Activated CD4-positive, alpha-beta memory T cell treated with anti-CD3 and anti-CD28 coated beads for 36 hours (primary cell): ENCODE measurements around the gene GRB2. TPM values are rescaled to one million over a fixed set of nuclear protein-coding genes. Genes with fewer than 3 reads are reported as not detected.
"Not testable (repeated sequence)": the region's sequence is repeated elsewhere in the genome, so short reads cannot be mapped to it uniquely, and the experiment has no call there.

Source experiments
- CTCF ChIA-PET: fragments of 350-600 bp; sonication (Branson Sonifier 250); formaldehyde crosslinking; loops from one replicate; lab custom pipeline; 2021; ENCODE audit warnings: antibody characterized with exemption, inconsistent platforms; lab: Charles Lee
- POLR2A ChIA-PET: fragments of 350-600 bp; sonication (Branson Sonifier 250); formaldehyde crosslinking; loops from one replicate; lab custom pipeline; 2021; ENCODE audit warnings: antibody characterized with exemption; lab: Charles Lee
- DNase-seq: peaks from one replicate; pipeline ENCODE4 v3.0.0-alpha.2; 2020
- H3K27ac Mint-ChIP-seq: one replicate; pipeline ENCODE4 v1.8.0; 2021; ENCODE audit warnings: mixed read lengths
- H3K27me3 Mint-ChIP-seq: one replicate; pipeline ENCODE4 v1.8.0; 2021; ENCODE audit warnings: mixed read lengths
- H3K36me3 Mint-ChIP-seq: one replicate; pipeline ENCODE4 v1.8.0; 2021; ENCODE audit warnings: mixed read lengths
- H3K4me1 Mint-ChIP-seq: one replicate; pipeline ENCODE4 v1.8.0; 2021; ENCODE audit warnings: low read depth, mixed read lengths
- H3K4me3 Mint-ChIP-seq: one replicate; pipeline ENCODE4 v1.8.0; 2021; ENCODE audit warnings: mild to moderate bottlenecking, mixed read lengths
- H3K9me3 Mint-ChIP-seq: one replicate; pipeline ENCODE4 v1.8.0; 2021; ENCODE audit warnings: mixed read lengths
- intact Hi-C: fragments of 100-400 bp; cut with micrococcal nuclease; formaldehyde crosslinking; loops from one replicate; pipeline ENCODE4 v1.15.1; 2023
- total RNA-seq, 2 experiments: library from RNA; stranded (reverse); gene quantifications; one replicate each; pipeline ENCODE4 v1.2.3, GENCODE V29; 2021

Gene GRB2
- 100 to 1,000 TPM; 174 to 182 TPM for total RNA-seq

DNA sequence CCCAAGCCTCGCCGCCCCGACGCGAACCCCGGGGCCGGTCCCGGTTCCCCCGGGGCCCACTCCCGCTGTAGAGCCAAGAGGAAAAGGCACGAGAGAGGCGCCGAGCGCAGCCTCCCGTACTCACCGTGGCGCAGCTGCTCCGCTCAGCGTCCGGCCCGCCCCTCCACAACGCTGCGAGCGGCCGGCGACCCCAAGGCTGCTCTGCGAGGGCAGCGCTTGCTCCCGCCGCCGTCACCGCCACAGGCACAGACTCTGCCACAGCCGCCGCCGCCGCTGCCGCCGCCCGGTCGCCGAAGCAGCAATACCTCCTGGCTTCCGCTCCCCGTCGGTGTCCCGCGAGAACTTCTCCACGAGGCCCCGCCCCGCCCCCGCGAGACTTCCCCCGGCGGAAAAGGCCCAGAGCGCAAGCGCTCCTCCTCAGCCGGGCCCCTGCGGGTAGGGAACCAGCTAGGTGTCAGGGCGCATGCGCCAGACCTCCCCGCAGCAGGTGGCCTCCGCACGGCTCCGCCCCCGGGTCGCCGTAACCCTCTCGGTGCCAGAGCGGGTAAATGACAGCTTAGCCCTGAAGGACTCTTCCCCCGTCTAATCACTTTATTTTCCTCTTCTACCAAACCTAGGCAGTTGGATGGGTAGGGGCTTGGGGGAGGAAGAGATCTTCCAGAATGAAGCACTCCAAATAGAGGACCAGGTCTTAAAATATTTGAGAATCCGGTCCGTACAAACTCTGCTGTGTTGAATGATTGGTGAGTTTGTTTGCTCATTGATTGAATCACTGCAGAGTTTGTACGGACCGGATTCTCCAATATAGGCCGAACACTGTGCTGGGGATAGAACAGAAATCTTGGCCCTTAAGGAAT, at the start of gene GRB2:
Gene GRB2, minus strand, starts transcription at position 314 of the 857 bp plus-strand sequence. CDS start 12,050 bp downstream, outside the sequence.
- Mint-ChIP-seq H3K27ac (peak within 1 kb of the TSS; percentile 95), H3K27me3 (no peaks in the 10 kb centered on the region), H3K4me3 (peak within 1 kb of the TSS; percentile 89), H3K4me1 (peaks cover 31% of the 10 kb centered on the region), H3K36me3 (peaks cover 6% of the 10 kb centered on the region), H3K9me3 (no peaks in the 10 kb centered on the region)
- intact Hi-C loops, result loop anchor here (1.0 to 10.0 kb wide), 6 partner anchors 67 to 371 kb away; partner anchors contain the start of genes ARMC7, GGA3, MRPS7 and SLC25A19
- ChIA-PET CTCF (interaction anchor here (0.9 to 3.1 kb wide), 16 partner anchors 9 to 292 kb away, joined by 3 to 21 read pairs (median 4); partner anchors contain the start of genes GGA3, MIF4GD, MRPS7 and SLC25A19), POLR2A (interaction anchor here (0.7 to 2.9 kb wide), 15 partner anchors 9 to 439 kb away, joined by 3 to 18 read pairs (median 5); partner anchors contain the start of genes CDR2L, GGA3, MIF4GD and MRPS7)
- peak; percentile 100 for DNase-seq

DNA sequence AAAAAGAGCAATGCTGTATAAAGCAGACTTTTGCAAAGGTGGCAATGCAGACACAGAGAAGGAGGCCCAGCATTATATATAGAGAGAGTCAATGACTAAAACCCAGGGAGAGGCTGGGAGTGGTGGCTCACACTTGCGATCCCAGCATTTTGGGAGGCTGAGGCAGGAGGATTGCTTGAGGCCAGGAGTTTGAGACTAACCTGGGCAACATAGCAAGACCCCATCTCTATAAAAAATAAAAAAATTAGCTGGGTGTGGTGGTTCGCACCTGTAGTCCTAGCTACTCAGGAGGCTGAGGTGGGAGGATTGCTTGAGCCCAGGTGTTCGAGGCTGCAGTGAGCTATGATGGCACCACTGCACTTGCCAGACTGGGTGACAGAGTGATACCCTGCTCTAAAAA, 49.2 kb upstream of the GRB2 start:
- H3K27ac Mint-ChIP-seq, POLR2A ChIA-PET, H3K27me3 Mint-ChIP-seq, DNase-seq, H3K4me3 Mint-ChIP-seq, intact Hi-C loops, H3K9me3 Mint-ChIP-seq, H3K36me3 Mint-ChIP-seq: not testable (repeated sequence)
- H3K4me1 Mint-ChIP-seq, result peaks cover 23% of the 10 kb centered on the region
- CTCF ChIA-PET, result interaction anchor here (0.9 to 2.5 kb wide), 3 partner anchors 10 to 293 kb away, joined by 3 to 6 read pairs (median 3); no protein-coding TSS in a partner anchor

DNA sequence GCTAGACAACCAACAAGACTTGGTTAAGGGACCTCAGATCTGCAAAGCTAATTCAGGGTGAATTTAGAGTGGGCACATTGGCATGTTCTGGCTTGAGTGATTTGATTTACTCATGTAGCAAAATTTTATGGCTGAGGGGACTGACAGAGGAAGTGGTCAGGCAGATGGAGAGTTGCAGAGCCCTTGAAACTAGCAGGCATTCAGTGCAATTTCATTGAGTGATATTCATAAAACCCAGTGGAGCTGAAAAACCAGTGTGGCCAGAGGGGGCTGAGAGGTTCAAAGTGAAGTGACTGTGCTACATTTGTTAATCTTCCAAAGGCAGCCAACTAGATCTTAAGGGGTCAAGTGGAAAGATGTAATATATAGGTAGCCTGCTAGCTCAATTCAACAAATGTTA, 48.7 kb upstream of the GRB2 start:
- Mint-ChIP-seq H3K27me3 (no peaks in the 10 kb centered on the region), H3K27ac (no peak overlapping the region), H3K9me3 (no peaks in the 10 kb centered on the region), H3K4me1 (peaks cover 20% of the 10 kb centered on the region), H3K4me3 (no peak overlapping the region), H3K36me3 (no peaks in the 10 kb centered on the region)
- no peak for DNase-seq
- intact Hi-C loops, result no loop called here
- ChIA-PET POLR2A (no interaction called here), CTCF (interaction anchor here (0.9 to 1.2 kb wide), 2 partner anchors 10 to 294 kb away, joined by 3 read pairs; no protein-coding TSS in a partner anchor)

DNA sequence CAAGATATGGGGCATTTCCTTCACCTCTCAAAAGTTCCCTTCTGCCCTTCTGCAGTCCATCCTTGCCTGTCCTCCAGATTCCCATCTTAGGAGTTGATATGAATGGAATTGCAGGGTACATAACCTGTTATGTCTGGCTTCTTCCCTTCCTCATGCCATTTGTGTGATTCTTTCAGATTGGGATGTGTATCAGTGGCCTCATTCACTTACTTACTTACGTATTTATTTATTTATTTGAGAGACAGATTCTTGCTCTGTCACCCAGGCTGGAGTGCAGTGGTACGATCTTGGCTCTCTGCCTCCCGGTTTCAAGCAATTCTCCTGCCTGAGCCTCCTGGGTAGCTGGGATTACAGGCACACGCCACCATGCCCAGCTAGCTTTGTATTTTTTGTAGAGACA, 44.8 kb upstream of the GRB2 start:
- H3K4me3 Mint-ChIP-seq, result no peak overlapping the region
- H3K36me3 Mint-ChIP-seq, result no peaks in the 10 kb centered on the region
- no peak overlapping the region for H3K27ac Mint-ChIP-seq
- intact Hi-C loops, result no loop called here
- H3K27me3 Mint-ChIP-seq, result no peaks in the 10 kb centered on the region
- POLR2A ChIA-PET, result no interaction called here
- DNase-seq, result no peak
- H3K9me3 Mint-ChIP-seq, result no peaks in the 10 kb centered on the region
- no peaks in the 10 kb centered on the region for H3K4me1 Mint-ChIP-seq
- CTCF ChIA-PET, result no interaction called here

DNA sequence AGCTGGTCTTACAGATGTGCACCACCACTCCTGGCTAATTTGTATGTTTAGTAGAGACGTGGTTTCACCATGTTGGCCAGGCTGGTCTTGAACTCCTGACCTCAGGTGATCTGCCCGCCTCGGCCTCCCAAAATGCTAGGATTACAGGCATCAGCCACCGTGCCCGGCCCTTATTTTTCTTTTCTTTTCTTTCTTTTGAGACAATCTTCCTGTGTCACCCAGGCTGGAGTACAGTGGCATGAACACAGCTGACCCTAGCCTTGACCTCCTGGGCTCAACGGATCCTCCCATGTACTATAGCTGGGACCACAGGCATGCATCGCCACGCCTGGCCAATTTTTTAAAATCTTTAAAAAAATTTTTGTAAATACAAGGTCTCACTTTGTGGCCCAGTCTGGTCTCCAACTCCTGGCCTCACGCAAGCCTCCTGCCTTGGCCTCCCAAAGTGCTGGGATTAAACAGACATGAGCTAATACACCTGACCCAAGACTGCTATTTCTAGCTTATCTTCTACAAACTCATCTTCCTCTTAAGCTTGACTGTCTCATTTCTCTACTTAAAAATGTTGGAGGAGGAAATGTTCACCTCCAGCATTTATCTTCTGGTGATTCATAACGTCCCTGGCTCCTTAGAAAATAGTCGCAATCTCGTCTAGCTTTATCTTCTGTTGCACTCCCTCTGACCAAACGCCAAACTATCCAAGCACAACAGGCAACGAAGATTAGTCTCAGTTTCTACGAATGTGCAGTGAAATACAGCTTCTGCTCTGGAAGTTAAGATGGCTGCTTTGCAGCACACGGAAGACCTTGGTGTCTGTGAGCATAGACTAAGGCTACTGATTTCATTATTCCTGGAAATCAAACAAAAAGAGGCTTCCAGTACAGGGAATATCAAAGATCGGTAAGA, 42.7 kb upstream of the GRB2 start:
- intact Hi-C loops, result no loop called here

DNA sequence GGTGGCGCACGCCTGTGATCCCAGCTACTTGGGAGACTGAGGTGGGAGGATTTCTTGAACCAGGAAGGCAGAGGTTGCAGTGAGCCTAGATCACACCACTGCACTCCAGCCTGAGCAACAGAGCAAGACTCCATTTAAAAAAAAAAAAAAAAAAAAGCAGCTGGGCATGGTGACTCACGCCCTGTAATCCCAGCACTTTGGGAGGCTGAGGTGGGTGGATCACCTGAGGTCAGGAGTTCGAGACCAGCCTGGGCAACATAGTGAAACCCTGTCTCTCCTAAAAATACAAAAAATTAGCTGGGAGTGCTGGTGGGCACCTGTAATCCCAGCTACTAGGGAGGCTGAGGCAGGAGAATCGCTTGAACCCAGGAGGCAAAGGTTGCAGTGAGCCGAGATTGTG, 40.4 kb upstream of the GRB2 start:
- H3K9me3 Mint-ChIP-seq, intact Hi-C loops, H3K36me3 Mint-ChIP-seq, DNase-seq, CTCF ChIA-PET, H3K27ac Mint-ChIP-seq, H3K4me1 Mint-ChIP-seq, H3K4me3 Mint-ChIP-seq, POLR2A ChIA-PET, H3K27me3 Mint-ChIP-seq: not testable (repeated sequence)

More for the DNA sequence above, 42.7 kb upstream of the GRB2 start:
- Mint-ChIP-seq H3K9me3 (no peaks in the 10 kb centered on the region), H3K27me3 (no peaks in the 10 kb centered on the region), H3K4me1 (no peaks in the 10 kb centered on the region), H3K36me3 (no peaks in the 10 kb centered on the region), H3K4me3 (no peak overlapping the region), H3K27ac (no peak overlapping the region)
- CTCF ChIA-PET, result interaction anchor here (1.0 kb wide), 1 partner anchor 8 kb away, joined by 4 read pairs; the partner anchor contains the start of gene TMEM94
- POLR2A ChIA-PET, result interaction anchor here (0.6 kb wide), 1 partner anchor 60 kb away, joined by 3 read pairs; no protein-coding TSS in a partner anchor
- DNase-seq, result no peak

DNA sequence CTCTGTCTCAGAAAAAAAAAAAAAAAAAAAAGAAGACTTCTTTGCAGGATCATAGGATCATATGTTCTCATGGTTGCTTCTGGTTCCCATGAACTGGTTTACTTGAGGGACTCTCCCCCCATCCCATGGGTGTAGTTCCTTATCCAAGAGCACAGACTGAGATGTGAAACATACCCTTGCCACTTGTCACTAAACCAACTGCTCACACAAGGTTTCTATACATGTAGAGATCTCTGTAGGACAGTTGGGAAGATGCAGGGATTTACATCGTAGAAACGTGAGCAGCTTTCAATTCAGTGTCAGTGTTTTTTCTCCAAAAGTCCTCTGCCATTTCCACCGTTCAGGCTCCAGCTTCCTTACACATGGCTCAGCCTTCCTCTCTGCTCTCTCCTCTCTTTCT, 39.8 kb upstream of the GRB2 start:
- H3K27me3 Mint-ChIP-seq, result no peaks in the 10 kb centered on the region
- H3K4me1 Mint-ChIP-seq, result no peaks in the 10 kb centered on the region
- H3K27ac Mint-ChIP-seq, result no peak overlapping the region
- ChIA-PET CTCF (no interaction called here), POLR2A (no interaction called here)
- intact Hi-C loops, result no loop called here
- H3K4me3 Mint-ChIP-seq, result no peak overlapping the region
- DNase-seq, result no peak
- H3K9me3 Mint-ChIP-seq, result no peaks in the 10 kb centered on the region
- no peaks in the 10 kb centered on the region for H3K36me3 Mint-ChIP-seq

DNA sequence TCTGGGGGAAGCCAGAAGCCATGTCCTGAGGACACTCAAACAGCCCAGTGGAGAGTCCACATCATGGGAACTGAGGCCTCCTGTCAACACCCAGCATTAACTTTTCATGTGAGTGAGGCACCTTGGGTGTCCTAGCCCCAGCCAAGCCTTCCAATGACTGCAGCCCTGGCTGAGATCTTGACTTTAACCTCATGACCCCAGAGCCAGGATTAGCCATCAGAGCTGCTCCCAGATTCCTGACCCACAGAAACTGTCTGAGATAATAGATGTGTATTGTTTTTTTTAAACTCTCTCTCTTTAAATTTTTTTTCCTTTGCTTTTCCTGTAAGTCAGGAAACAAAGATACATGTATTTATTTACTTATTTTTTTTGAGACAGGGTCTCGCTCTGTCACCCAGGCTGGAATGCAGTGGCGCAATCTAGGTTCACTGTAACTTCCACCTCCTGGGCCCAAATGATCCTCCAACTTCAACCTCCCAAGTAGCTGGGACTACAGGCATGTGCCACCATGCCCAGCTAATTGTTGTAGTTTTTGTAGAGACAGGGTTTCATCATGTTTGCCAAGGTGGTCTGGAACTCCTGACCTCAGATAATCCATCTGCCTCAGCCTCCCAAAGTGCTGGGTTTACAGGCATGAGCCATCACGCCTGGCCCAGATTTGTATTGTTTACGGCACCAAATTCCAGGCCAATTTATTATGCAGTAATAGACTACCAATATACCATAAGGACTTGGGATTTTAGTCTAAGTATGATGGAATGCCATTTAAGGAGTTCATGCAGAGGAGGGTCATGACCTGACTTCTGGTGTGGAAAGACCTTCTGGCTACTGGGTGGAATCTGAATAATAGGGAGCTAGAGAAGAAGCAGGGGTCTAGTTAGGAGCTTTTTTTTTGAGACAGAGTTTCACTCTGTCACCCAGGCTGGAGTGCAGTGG, 37.0 kb upstream of the GRB2 start:
- intact Hi-C loops, result no loop called here
- no peak for DNase-seq
- H3K4me3 Mint-ChIP-seq, result no peak overlapping the region
- POLR2A ChIA-PET, result interaction anchor here (0.6 kb wide), 1 partner anchor 20 kb away, joined by 3 read pairs; no protein-coding TSS in a partner anchor
- H3K36me3 Mint-ChIP-seq, result no peaks in the 10 kb centered on the region
- CTCF ChIA-PET, result interaction anchor here (1.4 kb wide), 1 partner anchor 15 kb away, joined by 4 read pairs; no protein-coding TSS in a partner anchor
- no peaks in the 10 kb centered on the region for H3K4me1 Mint-ChIP-seq
- H3K9me3 Mint-ChIP-seq, result no peaks in the 10 kb centered on the region
- no peaks in the 10 kb centered on the region for H3K27me3 Mint-ChIP-seq
- H3K27ac Mint-ChIP-seq, result no peak overlapping the region

DNA sequence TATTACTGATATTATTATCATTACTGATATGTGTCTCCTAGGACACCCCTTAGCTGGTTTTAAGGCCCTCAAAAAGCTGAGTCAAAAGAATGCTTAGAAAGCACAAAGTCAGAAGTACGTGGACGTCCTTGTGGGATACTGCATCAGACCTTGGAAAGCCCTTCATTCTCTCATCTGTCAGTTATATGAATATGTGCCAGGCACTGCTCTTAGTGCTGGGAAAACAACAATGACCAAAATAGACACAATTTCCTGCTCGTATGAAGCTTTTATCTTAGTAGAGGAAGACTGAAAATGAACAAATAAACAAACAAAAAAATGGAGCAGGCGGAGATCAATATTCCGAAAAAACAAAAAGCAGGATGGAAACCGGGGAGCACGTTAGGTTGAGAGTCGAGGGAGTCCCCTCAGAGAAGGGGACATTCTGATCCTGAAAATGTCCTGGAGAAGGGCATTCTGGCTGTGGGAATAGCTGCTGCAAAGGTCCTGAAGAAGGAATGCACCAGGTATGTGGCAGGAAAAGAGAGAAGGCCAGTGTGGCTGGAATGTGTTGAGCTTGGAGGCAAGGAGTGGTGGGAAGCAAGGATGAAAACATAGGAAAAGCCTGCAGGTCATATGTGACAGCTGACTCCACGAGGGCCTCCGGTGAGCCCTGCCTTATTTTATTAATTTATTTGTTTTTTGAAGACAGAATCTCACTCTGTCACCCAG, 35.4 kb upstream of the GRB2 start:
- Mint-ChIP-seq H3K27me3 (no peaks in the 10 kb centered on the region), H3K9me3 (no peaks in the 10 kb centered on the region), H3K36me3 (no peaks in the 10 kb centered on the region), H3K4me3 (no peak overlapping the region), H3K4me1 (peaks cover 4% of the 10 kb centered on the region), H3K27ac (no peak overlapping the region)
- DNase-seq, result no peak
- ChIA-PET CTCF (no interaction called here), POLR2A (no interaction called here)
- intact Hi-C loops, result no loop called here

DNA sequence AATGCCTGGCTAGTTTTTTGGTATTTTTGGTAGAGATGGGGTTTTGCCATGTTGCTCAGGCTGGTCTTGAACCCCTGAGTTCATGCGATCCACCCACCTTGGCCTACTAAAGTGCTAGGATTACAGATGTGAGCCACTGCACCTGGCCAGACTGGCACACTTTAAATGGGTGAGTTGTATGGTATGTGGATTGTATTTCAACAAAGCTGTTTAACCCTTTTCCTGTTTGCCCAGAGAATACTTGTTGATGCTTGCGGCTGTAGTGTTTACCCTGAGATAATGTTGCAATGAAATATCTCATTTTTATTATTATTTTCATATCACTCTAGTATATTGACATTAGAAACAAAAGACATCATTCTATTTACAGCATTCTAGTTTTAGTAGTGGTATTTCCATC, 33.8 kb upstream of the GRB2 start:
- intact Hi-C loops, result no loop called here
- Mint-ChIP-seq H3K27me3 (no peaks in the 10 kb centered on the region), H3K36me3 (no peaks in the 10 kb centered on the region), H3K4me3 (no peak overlapping the region), H3K9me3 (no peaks in the 10 kb centered on the region), H3K4me1 (peaks cover 15% of the 10 kb centered on the region), H3K27ac (no peak overlapping the region)
- CTCF ChIA-PET, result no interaction called here
- POLR2A ChIA-PET, result no interaction called here
- no peak for DNase-seq
